ENCODE data around the gene IMPG2. TPM values are rescaled to one million over a fixed set of nuclear protein-coding genes. Genes with fewer than 3 reads are reported as not detected.

IMPG2 gene
- total RNA-seq, 2 donors from 2014 or later, result 0.08 TPM; not detected in 1

- Histone ChIP-seq H3K9ac (ENCODE audit: low read depth in 2 of 2, low read length in 2 of 2) (no peak overlapping the region), H3K4me1 (no peaks in the 10 kb centered on the region), H3K36me3 (no peaks in the 10 kb centered on the region), H3K27me3 (no peaks in the 10 kb centered on the region), H3K4me3 (no peak overlapping the region), H3K9me3 (no peaks in the 10 kb centered on the region), H3K27ac (no peak overlapping the region)
- TF ChIP-seq CTCF (IDR thresholded peaks at IDR 0.05), result no peak
- intact Hi-C loops (cut with DNase I), result no loop called here
- no peak for DNase-seq
These were observed 51.3 kb downstream of the IMPG2 start for GRCh38 chr3:101268971-101269671.

GRCh38 chr3:101268141-101268540 is 52.2 kb downstream of the IMPG2 start:
- intact Hi-C loops (cut with DNase I), result no loop called here
- Histone ChIP-seq H3K4me3 (no peak overlapping the region), H3K36me3 (no peaks in the 10 kb centered on the region), H3K27me3 (no peaks in the 10 kb centered on the region), H3K9me3 (no peaks in the 10 kb centered on the region), H3K9ac (ENCODE audit: low read depth in 2 of 2, low read length in 2 of 2) (no peak overlapping the region), H3K4me1 (no peaks in the 10 kb centered on the region), H3K27ac (no peak overlapping the region)
- no peak for DNase-seq
- TF ChIP-seq CTCF (IDR thresholded peaks at IDR 0.05), result no peak

GRCh38 chr3:101266566-101266965 is 53.8 kb downstream of the IMPG2 start:
- no peak overlapping the region for H3K9ac ChIP-seq (ENCODE audit: low read depth in 2 of 2, low read length in 2 of 2)
- no peak overlapping the region for H3K27ac ChIP-seq
- no peak overlapping the region for H3K4me3 ChIP-seq
- H3K36me3 ChIP-seq, result no peaks in the 10 kb centered on the region
- H3K4me1 ChIP-seq, result no peaks in the 10 kb centered on the region
- no peaks in the 10 kb centered on the region for H3K27me3 ChIP-seq
- DNase-seq, result no peak
- no peak for TF ChIP-seq CTCF (IDR thresholded peaks at IDR 0.05)
- intact Hi-C loops (cut with DNase I), result no loop called here
- no peaks in the 10 kb centered on the region for H3K9me3 ChIP-seq

GRCh38 chr3:101266071-101266470 is 54.3 kb downstream of the IMPG2 start:
- Histone ChIP-seq H3K4me1 (no peaks in the 10 kb centered on the region), H3K27me3 (no peaks in the 10 kb centered on the region), H3K9me3 (no peaks in the 10 kb centered on the region), H3K36me3 (no peaks in the 10 kb centered on the region), H3K27ac (no peak overlapping the region), H3K9ac (ENCODE audit: low read depth in 2 of 2, low read length in 2 of 2) (no peak overlapping the region), H3K4me3 (no peak overlapping the region)
- no peak for DNase-seq
- no peak for TF ChIP-seq CTCF (IDR thresholded peaks at IDR 0.05)
- intact Hi-C loops (cut with DNase I), result no loop called here

GRCh38 chr3:101262393-101263240 is 57.8 kb downstream of the IMPG2 start:
- no peak overlapping the region for H3K9ac ChIP-seq (ENCODE audit: low read depth in 2 of 2, low read length in 2 of 2)
- no peaks in the 10 kb centered on the region for H3K36me3 ChIP-seq
- intact Hi-C loops (cut with DNase I), result no loop called here
- no peak overlapping the region for H3K27ac ChIP-seq
- H3K4me1 ChIP-seq, result no peaks in the 10 kb centered on the region
- DNase-seq, result no peak
- H3K9me3 ChIP-seq, result no peaks in the 10 kb centered on the region
- TF ChIP-seq CTCF (IDR thresholded peaks at IDR 0.05), result no peak
- H3K27me3 ChIP-seq, result no peaks in the 10 kb centered on the region
- no peak overlapping the region for H3K4me3 ChIP-seq

Data from colonic mucosa (tissue), 4 donors.